CD4-positive, alpha-beta T cell treated with Interleukin-21 for 1 hour (primary cell): Measurements from ENCODE around the gene KNDC1.
"Not testable (repeated sequence)": the region's sequence is repeated elsewhere in the genome, so short reads cannot be mapped to it uniquely, and the experiment has no call there.

ENCODE experiments used
- DNase-seq: peaks from one replicate; pipeline ENCODE4 v3.0.0-alpha.2; 2020

The KNDC1 gene

GRCh38 chr10:133210398-133211140, 50.5 kb downstream of the KNDC1 start:
- DNase-seq = peak; percentile 5

DNA sequence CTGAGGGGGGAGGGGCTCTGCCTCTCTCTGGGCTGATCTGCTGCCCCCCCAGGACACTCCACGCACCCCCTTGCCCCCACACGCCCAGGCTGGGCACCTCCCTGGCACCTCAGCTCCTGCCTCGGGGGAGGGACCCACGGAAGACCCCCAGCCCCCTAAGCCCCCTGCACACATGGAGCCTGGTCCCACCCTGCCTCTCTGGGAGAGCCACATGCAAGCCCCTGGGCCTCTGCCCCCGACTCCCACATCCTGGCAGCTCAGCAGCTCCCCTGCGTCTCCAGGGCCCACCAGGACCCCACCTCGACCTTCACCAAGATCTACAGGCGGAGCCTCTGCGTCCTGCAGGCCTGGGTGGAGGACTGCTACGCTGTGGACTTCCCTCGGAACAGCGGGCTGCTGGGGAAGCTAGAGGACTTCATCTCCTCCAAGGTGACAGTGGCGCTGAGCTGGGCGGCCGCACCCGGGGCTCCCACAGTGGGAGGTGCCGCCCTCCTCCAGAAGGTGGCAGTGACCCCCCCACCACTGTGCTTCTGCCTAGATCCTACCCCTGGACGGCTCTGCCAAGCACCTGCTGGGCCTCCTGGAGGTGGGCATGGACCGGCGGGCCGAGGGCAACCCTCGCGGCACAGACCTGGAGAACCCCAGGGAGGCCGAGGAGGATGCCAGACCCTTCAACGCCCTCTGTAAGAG, 51.3 kb downstream of the KNDC1 start:
- DNase-seq = no peak

DNA sequence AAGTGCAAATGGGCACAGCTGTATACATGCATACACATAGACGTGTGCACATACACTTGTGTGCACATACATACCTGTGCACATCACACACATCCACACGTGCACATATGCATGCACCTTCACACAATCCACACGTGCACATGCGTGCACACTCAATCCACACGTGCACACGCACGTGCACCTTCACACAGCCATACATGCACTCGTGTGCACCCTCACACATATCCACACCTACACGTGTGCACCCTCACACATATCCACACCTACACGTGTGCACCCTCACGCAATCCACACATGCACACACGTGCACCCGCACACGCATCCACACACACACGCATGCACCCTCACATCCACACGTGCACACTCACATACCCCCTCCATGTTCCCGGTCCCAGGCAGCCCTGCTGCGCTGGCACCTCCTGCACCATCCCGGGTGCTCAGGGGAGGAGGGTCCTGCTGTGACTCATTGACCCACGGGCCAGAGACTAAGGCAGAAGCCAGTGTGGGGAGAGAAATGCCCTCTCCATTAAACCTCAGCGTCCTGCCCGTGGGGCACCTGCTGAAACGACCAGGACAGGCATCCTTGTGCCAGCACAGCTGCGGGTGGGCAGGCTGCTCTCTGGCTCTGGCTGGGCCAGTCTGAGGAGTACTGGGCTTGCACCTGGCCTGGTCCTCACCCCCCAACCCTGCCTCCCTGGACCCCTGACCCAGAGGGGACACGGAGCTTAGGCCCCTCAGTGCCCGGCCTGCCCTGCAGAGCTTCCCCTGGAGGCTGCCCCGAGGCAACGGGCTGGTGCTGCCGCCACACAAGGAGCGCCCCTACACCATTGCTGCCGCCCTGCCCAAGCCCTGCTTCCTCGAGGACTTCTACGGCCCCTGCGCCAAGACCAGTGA, 52.2 kb downstream of the KNDC1 start:
- no peak for DNase-seq

- DNase-seq = no peak
These were observed 53.0 kb downstream of the KNDC1 start for GRCh38 chr10:133212853-133213494.

DNA sequence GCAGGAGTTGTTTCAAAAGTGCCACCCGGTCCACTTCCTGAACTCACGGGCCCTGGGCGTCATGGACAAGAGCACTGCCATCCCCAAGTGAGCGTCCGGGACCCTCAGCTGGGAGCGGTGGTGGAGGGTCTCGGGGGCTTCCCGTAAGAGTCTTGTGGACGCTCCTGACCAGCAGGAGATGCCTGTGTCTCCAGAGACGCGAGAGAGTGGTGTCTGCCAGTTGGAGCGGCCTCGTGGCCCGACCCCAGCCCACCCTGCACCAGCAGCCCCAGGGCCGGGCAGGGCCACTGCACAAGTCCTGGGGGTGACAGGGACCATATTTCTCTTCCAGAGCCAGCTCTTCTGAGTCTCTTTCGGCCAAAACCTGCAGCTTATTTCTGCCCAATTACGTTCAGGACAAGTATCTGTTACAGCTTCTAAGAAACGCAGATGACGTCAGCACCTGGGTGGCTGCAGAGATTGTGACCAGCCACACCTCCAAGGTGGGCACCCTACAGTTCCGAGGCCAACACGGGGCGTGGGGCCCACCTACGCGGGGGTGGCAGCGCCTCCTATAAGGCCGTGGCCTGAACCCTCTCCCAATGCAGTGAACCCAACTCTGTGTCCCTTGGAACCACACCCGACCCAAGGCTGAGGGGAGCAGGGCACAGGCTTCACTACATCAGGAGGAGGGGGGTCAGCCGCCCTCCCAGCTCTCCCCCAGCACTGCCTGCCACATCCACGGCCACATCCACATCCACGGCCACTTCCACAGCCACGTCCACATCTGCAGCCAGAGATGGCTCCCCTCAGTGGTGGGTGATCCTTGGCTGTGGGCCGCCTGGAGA, 53.8 kb downstream of the KNDC1 start:
- no peak for DNase-seq

GRCh38 chr10:133214468-133215410, 54.7 kb downstream of the KNDC1 start:
- DNase-seq = no peak

DNA sequence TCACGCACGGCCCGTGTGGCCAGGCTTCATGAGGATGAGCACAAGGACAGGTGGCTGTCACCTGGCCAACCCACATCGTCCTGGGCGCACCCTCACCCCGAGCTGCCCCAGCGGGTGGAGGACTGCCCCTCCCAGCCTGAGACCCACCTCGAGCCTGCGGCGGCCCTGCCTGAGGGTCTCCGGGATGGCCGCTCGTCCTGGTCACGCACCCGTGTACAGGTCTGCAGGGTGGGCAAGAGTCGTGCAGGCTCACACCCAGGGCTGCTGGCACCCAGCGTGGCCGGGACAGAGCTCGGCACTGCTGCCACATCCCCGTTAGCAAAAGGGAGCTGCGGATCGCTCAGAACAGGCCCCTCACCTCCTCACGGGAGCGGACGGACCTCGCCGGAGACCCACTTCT, 55.6 kb downstream of the KNDC1 start:
- DNase-seq = no peak

GRCh38 chr10:133216776-133217175, 56.8 kb downstream of the KNDC1 start:
- DNase-seq = no peak

DNA sequence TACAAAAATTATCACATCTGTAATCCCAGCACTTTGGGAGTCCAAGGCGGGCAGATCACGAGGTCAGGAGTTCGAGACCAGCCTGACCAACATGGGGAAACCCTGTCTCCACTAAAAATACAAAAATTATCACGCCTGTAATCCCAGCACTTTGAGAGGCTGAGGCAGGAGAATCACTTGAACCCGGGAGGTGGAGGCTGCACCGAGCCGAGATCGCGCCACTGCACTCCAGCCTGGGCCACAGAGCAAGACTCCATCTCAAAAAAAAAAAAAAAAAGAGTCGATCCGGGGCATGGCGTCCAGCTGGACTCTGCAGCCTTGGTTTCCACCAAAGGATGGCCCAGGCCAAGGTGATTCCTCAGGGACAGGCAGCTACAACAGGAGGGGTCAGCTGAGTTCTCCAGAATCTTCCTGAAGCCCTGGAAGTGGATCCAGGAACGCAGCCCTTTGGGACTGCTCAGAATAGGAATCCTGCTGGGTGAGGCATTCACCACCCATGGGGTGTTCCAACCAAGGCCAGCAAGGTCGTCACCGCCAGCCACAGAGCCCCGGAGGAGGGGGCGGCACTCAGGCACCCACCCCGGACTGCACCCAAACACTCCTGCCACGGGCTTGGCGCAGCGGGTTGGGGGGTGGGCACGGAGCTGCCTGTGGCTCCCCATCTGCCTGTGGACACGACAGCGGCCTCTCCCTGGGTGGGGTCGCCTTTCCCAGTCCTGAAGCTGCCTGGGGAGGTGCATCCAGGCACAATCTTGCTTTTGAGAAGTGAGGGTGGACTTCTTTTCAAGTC, 58.0 kb downstream of the KNDC1 start:
- DNase-seq = no peak

DNA sequence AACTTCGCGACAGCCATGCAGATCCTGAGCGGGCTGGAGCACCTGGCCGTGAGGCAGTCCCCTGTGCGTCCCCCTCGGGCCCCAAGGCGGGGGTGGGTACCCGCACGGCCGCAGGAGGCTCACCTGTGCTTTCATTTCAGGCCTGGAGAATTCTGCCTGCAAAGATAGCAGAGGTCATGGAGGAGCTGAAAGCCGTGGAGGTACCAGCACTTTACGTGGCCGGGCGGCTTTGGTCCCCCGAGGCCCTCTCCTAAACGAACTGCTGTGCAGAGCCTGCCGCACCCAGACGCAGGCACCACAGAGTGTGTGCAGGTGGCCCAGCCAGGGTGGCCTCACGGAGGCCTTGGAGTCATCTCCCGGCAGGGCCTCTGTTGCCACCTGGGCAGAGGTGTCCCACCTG, 58.9 kb downstream of the KNDC1 start:
- DNase-seq = no peak

- DNase-seq = no peak
These were observed 59.8 kb downstream of the KNDC1 start for GRCh38 chr10:133219782-133220181.

DNA sequence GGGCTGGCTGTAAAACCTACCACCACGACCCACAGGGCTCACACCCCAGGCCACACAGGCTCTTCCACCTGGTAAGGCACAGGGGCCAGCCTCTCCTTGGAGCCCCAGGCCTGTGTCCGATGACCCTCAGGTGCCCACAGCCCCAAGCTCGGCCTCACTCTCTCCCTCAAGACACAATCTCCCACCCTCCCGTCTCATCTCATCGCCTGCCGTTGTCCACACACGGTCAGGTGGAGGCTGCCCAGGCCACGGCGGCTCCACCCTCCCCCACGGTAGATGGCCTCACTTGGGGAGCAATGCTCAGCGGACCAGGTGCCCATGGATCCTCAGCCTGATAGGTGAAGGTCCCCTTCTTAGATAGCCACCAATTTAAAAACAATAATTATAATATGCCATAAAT, 61.3 kb downstream of the KNDC1 start:
- no peak for DNase-seq

- not testable (repeated sequence) for DNase-seq
These were observed 61.7 kb downstream of the KNDC1 start for GRCh38 chr10:133221756-133222155.

- no peak for DNase-seq
These were observed 64.1 kb downstream of the KNDC1 start for GRCh38 chr10:133224076-133224475.

DNA sequence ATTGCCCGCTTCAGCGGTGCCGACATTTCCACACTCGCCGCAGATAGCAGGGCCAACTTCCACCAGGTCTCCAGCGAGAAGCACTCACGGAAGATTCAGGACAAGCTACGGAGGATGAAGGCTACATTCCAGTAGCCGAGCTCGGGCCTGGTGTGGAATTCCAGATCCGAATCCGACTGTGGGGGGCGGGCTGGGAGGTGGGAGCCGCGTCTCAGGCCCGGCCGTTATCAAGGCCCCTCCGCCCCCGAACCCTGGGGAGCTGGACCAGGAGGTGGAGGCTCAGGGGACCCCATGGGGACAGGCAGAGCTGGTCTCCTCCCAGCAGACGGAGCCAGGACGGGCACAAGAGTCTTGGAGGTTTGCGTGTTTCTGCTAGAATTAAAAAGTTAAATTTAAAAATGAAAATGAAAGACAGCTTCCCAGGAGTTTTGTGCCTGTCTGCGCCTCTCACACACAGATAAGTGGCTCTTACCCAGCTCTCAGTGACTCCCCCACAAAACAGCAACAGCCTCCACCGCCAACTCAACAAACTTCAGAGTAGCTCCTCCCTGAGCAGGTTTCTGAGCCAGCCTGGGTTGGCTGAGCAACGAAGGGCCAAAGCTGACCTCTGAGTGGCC, 64.8 kb downstream of the KNDC1 start:
- no peak for DNase-seq

- no peak for DNase-seq
These were observed 65.7 kb downstream of the KNDC1 start for GRCh38 chr10:133225707-133226191.

DNA sequence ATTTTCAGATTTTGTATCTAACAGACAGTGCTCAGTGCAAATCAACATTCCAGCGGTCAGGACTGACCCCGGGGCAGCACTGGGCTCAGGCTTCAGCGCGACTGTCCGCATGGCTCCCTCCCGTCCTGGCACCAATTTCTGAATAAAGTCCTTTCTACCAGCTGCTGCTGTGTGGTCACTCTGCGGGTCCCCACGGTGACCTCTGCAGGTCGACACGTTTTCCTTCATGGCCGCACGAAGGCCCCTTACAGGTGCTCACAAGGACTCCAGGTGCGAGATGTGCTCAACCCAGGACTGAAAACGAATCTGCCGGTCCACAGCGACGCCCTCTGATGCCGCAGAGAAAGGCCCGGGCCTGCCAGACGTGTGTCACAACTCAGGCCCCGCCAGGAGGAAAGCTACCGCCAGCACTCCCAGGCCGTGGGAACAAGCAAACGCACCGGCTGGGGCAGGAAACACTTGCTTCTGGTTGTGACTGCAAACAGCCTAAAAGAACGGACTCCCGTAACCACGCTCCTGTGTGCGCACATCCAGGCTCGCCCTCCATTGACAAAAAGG, 66.3 kb downstream of the KNDC1 start:
- DNase-seq = no peak

GRCh38 chr10:133227256-133227655, 67.2 kb downstream of the KNDC1 start:
- DNase-seq = no peak
